ENCODE data around the gene CLPX.

The CLPX gene

GRCh38 chr15:65217526-65218482 is 32.7 kb upstream of the CLPX start:
- Histone ChIP-seq H3K27me3 (ENCODE audit: insufficient read depth, low read length) (no peaks in the 10 kb centered on the region), H3K4me3 (ENCODE audit: low read depth, low read length) (no peak overlapping the region), H3K4me1 (ENCODE audit: control insufficient read depth, insufficient read depth, low read length, unreplicated experiment) (no peaks in the 10 kb centered on the region), H2AFZ (ENCODE audit: low read length, unreplicated experiment) (no peak overlapping the region), H3K27ac (ENCODE audit: low read depth, low read length) (no peak overlapping the region), H3K79me2 (ENCODE audit: control insufficient read depth, insufficient read depth, low read length, unreplicated experiment) (no peaks in the 10 kb centered on the region), H3K36me3 (ENCODE audit: insufficient read depth, low read length) (no peaks in the 10 kb centered on the region)

DNA sequence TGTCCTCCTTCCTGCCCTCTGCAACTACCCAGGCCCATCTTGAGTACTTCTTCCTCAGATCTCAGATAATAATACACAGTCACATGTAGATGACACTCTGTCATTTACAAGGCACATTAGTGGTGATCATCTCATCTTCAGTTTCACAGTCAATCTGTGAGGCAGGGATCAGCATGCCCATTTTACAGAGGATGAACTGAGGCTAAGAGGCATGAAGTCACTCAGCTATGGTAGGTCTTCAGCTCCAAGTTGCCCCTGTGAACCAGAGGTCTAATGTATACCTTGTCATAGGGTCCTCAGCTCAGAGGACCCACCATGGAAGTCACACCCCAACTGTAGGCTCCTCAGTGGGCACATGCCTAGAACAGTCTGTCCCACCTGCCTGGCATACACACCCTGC is 30.4 kb upstream of the CLPX start:
- H3K27me3 ChIP-seq (ENCODE audit: insufficient read depth, low read length) = no peaks in the 10 kb centered on the region
- H3K4me3 ChIP-seq (ENCODE audit: low read depth, low read length) = no peak overlapping the region
- peaks cover 7% of the 10 kb centered on the region for H3K4me1 ChIP-seq (ENCODE audit: control insufficient read depth, insufficient read depth, low read length, unreplicated experiment)
- no peak overlapping the region for H3K27ac ChIP-seq (ENCODE audit: low read depth, low read length)
- no peak overlapping the region for H2AFZ ChIP-seq (ENCODE audit: low read length, unreplicated experiment)
- H3K36me3 ChIP-seq (ENCODE audit: insufficient read depth, low read length) = no peaks in the 10 kb centered on the region
- H3K79me2 ChIP-seq (ENCODE audit: control insufficient read depth, insufficient read depth, low read length, unreplicated experiment) = no peaks in the 10 kb centered on the region

- peaks cover 7% of the 10 kb centered on the region for H3K4me1 ChIP-seq (ENCODE audit: control insufficient read depth, insufficient read depth, low read length, unreplicated experiment)
- no peak overlapping the region for H2AFZ ChIP-seq (ENCODE audit: low read length, unreplicated experiment)
- H3K79me2 ChIP-seq (ENCODE audit: control insufficient read depth, insufficient read depth, low read length, unreplicated experiment) = no peaks in the 10 kb centered on the region
- no peaks in the 10 kb centered on the region for H3K27me3 ChIP-seq (ENCODE audit: insufficient read depth, low read length)
- H3K4me3 ChIP-seq (ENCODE audit: low read depth, low read length) = no peak overlapping the region
- H3K36me3 ChIP-seq (ENCODE audit: insufficient read depth, low read length) = no peaks in the 10 kb centered on the region
- H3K27ac ChIP-seq (ENCODE audit: low read depth, low read length) = no peak overlapping the region
Observed at GRCh38 chr15:65214010-65214409, 28.9 kb upstream of the CLPX start.

DNA sequence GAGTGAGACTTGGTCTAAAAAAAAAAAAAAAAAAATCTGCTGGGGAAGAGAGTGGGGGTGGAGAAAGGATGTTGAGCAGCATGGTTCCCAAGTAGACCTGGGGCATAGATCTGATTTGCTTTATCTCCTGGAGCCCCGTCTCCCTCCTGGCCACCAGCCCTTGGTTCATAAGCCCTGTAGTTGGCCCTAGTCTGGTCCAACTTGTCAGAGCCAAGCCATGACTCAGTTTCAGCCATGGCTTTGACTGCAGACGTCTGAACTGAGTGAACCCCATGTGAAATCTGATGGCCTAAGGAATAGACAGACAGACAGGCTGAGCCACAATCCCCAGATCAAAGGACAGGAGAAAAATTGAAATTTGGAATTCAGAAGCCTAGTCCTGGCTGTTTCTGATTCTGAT is 28.1 kb upstream of the CLPX start:
- Histone ChIP-seq H3K27me3 (ENCODE audit: insufficient read depth, low read length) (no peaks in the 10 kb centered on the region), H3K4me1 (ENCODE audit: control insufficient read depth, insufficient read depth, low read length, unreplicated experiment) (peaks cover 7% of the 10 kb centered on the region), H2AFZ (ENCODE audit: low read length, unreplicated experiment) (no peak overlapping the region)

GRCh38 chr15:65212097-65212496 is 27.0 kb upstream of the CLPX start:
- Histone ChIP-seq H2AFZ (ENCODE audit: low read length, unreplicated experiment) (no peak overlapping the region), H3K27ac (ENCODE audit: low read depth, low read length) (no peak overlapping the region), H3K36me3 (ENCODE audit: insufficient read depth, low read length) (no peaks in the 10 kb centered on the region), H3K4me1 (ENCODE audit: control insufficient read depth, insufficient read depth, low read length, unreplicated experiment) (peaks cover 7% of the 10 kb centered on the region), H3K4me3 (ENCODE audit: low read depth, low read length) (no peak overlapping the region), H3K27me3 (ENCODE audit: insufficient read depth, low read length) (no peaks in the 10 kb centered on the region), H3K79me2 (ENCODE audit: control insufficient read depth, insufficient read depth, low read length, unreplicated experiment) (no peaks in the 10 kb centered on the region)

More for the DNA sequence above, 28.1 kb upstream of the CLPX start:
- Histone ChIP-seq H3K4me3 (ENCODE audit: low read depth, low read length) (no peak overlapping the region), H3K36me3 (ENCODE audit: insufficient read depth, low read length) (no peaks in the 10 kb centered on the region), H3K79me2 (ENCODE audit: control insufficient read depth, insufficient read depth, low read length, unreplicated experiment) (no peaks in the 10 kb centered on the region), H3K27ac (ENCODE audit: low read depth, low read length) (no peak overlapping the region)

- H3K79me2 ChIP-seq (ENCODE audit: control insufficient read depth, insufficient read depth, low read length, unreplicated experiment) = no peaks in the 10 kb centered on the region
Observed at GRCh38 chr15:65211482-65211982, 26.4 kb upstream of the CLPX start.

GRCh38 chr15:65210770-65211481 is 25.8 kb upstream of the CLPX start, which contains the start of gene CILP:
CILP (minus strand) TSS chr15:65211473; CDS start chr15:65209755, 1,718 bp downstream.
- H2AFZ ChIP-seq (ENCODE audit: low read length, unreplicated experiment) = no peak within 1 kb of the TSS
- no peak within 1 kb of the TSS for H3K4me3 ChIP-seq (ENCODE audit: low read depth, low read length)
- H3K79me2 ChIP-seq (ENCODE audit: control insufficient read depth, insufficient read depth, low read length, unreplicated experiment) = no peaks in the 10 kb centered on the region
- H3K27ac ChIP-seq (ENCODE audit: low read depth, low read length) = no peak within 1 kb of the TSS
- H3K27me3 ChIP-seq (ENCODE audit: insufficient read depth, low read length) = no peaks in the 10 kb centered on the region
- H3K4me1 ChIP-seq (ENCODE audit: control insufficient read depth, insufficient read depth, low read length, unreplicated experiment) = peaks cover 7% of the 10 kb centered on the region
- H3K36me3 ChIP-seq (ENCODE audit: insufficient read depth, low read length) = no peaks in the 10 kb centered on the region

More at GRCh38 chr15:65211482-65211982, 26.4 kb upstream of the CLPX start:
- Histone ChIP-seq H3K4me1 (ENCODE audit: control insufficient read depth, insufficient read depth, low read length, unreplicated experiment) (peaks cover 7% of the 10 kb centered on the region), H2AFZ (ENCODE audit: low read length, unreplicated experiment) (no peak overlapping the region), H3K27ac (ENCODE audit: low read depth, low read length) (no peak overlapping the region), H3K4me3 (ENCODE audit: low read depth, low read length) (no peak overlapping the region), H3K27me3 (ENCODE audit: insufficient read depth, low read length) (no peaks in the 10 kb centered on the region), H3K36me3 (ENCODE audit: insufficient read depth, low read length) (no peaks in the 10 kb centered on the region)

DNA sequence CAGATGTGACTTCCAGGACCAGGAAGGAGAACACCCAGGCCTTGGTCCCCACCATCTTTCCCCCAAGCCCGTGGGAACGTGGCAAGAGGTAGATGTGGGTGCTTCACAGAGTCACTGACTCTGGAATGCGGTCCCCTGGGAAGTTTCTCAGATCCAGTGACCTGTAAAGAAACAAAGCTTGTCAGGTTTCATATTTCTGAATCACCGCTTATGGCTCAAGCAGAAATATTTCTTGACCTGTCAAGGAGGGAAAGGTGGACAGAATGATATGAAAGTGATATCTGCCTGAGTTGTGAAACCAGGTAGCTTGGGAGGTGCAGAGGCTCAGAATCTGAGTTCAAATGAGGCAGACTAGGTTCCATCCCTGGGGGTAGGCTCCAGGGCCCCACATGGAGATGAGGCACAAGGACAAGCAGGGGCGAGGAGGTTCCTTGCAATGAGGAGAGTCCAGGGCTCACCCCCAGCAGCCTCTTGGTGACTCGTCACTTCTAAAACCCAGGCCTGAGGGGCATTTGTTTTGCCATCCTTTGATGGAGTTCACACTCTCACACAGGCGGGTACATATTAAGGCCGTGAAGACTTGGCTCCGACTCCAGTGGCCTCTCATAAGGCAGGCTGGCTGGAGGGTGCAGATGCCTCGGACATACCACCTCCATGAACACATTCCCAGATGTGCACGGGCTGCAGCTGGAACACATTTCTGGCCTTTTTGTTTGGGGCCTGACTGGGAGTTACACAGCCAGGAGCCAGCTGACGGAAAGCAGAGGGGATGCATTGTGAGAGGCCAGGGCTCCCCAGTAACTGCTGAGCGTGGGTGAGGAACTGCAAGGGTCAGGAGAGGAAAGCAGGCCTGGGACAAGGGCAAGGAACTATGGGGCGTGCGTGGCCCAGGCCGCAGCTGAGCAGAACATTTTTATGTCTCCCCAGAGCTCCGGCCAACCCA is 24.8 kb upstream of the CLPX start:
- H3K4me1 ChIP-seq (ENCODE audit: control insufficient read depth, insufficient read depth, low read length, unreplicated experiment) = peaks cover 7% of the 10 kb centered on the region
- no peaks in the 10 kb centered on the region; the same call in 1 of the 2 replicates for H3K27me3 ChIP-seq (ENCODE audit: insufficient read depth, low read length)
- H2AFZ ChIP-seq (ENCODE audit: low read length, unreplicated experiment) = no peak overlapping the region
- H3K27ac ChIP-seq (ENCODE audit: low read depth, low read length) = no peak overlapping the region
- H3K79me2 ChIP-seq (ENCODE audit: control insufficient read depth, insufficient read depth, low read length, unreplicated experiment) = no peaks in the 10 kb centered on the region
- H3K4me3 ChIP-seq (ENCODE audit: low read depth, low read length) = no peak overlapping the region
- no peaks in the 10 kb centered on the region for H3K36me3 ChIP-seq (ENCODE audit: insufficient read depth, low read length)

DNA sequence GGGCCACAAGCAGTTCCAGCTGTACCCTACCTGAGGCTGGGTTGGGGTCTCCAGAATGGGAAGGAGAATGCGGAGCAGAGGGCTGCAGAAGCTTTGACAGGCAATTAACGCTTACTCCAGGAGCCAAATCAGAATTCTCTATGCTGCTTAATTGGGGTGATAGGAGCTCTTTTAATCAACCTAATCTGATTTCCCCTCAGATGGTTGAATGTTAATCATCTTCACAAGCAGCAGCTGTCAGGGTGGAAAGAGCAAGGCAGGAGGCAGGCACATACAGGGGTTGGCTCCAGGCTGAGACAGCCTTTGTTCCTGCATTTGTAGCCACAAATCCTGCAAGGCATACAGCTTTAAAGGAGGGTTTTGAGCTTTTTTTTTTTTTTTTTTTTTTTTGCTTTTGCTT is 23.5 kb upstream of the CLPX start:
- H3K36me3 ChIP-seq (ENCODE audit: insufficient read depth, low read length) = no peaks in the 10 kb centered on the region
- no peaks in the 10 kb centered on the region for H3K79me2 ChIP-seq (ENCODE audit: control insufficient read depth, insufficient read depth, low read length, unreplicated experiment)
- H3K4me3 ChIP-seq (ENCODE audit: low read depth, low read length) = no peak overlapping the region
- H3K27ac ChIP-seq (ENCODE audit: low read depth, low read length) = no peak overlapping the region
- peaks cover 7% of the 10 kb centered on the region for H3K4me1 ChIP-seq (ENCODE audit: control insufficient read depth, insufficient read depth, low read length, unreplicated experiment)
- no peak overlapping the region for H2AFZ ChIP-seq (ENCODE audit: low read length, unreplicated experiment)
- H3K27me3 ChIP-seq (ENCODE audit: insufficient read depth, low read length) = no peaks in the 10 kb centered on the region; the same call in 1 of the 2 replicates
